Measurements from ENCODE around the gene TMEM30B.
"Not testable (repeated sequence)": the region's sequence is repeated elsewhere in the genome, so short reads cannot be mapped to it uniquely, and the experiment has no call there.

The TMEM30B gene

DNA sequence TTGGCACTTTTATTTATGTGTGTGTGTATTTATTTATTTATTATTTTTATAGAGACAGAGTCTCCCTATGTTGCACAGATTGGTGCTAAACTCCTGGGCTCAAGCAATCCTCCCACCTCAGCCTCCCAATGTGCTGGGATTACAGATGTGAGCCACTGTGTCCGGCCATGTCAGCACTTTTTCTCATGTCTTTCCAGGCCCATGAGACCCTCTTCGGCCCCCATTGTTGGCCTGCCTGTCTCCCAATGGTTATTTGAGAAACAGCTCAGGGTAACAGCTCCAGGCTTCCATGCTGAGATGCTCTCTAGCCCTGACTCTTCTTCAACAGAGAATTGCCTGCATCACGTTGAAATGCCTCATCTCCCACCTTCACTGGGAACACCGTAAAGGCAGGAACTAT lies 34.4 kb downstream of the TMEM30B start:
- POLR2A ChIA-PET = no interaction called here
- TF ChIP-seq, protein P1, sequence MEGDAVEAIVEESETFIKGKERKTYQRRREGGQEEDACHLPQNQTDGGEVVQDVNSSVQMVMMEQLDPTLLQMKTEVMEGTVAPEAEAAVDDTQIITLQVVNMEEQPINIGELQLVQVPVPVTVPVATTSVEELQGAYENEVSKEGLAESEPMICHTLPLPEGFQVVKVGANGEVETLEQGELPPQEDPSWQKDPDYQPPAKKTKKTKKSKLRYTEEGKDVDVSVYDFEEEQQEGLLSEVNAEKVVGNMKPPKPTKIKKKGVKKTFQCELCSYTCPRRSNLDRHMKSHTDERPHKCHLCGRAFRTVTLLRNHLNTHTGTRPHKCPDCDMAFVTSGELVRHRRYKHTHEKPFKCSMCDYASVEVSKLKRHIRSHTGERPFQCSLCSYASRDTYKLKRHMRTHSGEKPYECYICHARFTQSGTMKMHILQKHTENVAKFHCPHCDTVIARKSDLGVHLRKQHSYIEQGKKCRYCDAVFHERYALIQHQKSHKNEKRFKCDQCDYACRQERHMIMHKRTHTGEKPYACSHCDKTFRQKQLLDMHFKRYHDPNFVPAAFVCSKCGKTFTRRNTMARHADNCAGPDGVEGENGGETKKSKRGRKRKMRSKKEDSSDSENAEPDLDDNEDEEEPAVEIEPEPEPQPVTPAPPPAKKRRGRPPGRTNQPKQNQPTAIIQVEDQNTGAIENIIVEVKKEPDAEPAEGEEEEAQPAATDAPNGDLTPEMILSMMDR (IDR thresholded peaks at IDR 0.05; ENCODE audit: insufficient read depth, low read length, missing control alignments) = no peak
- no peak for DNase-seq (ENCODE audit: low read depth, low spot score)
- CTCF ChIA-PET = no interaction called here
- no peak overlapping the region for H3K4me3 ChIP-seq (ENCODE audit: low read depth, low read length)

DNA sequence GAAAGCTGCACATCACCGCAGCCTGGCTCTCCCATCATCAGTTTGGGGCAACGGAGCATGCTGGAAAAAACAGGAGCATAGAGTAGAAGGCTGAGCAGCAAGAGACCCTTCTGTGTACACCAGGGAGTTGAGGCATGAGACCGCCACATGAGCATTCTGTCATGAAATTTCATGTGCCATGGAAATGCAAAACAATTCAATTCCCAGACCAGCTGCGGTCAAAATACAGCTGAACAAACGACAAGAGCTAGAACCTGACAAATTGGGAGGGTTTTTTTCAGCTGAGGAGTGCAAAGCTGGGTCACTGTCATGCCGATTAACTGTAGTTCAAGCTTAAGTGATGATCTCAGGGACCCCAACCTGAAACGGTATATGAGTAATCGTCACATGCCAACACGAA lies 37.1 kb downstream of the TMEM30B start:
- TF ChIP-seq, protein P1 (IDR thresholded peaks at IDR 0.05; ENCODE audit: insufficient read depth, low read length, missing control alignments) = no peak
- ChIA-PET CTCF (no interaction called here), POLR2A (no interaction called here)
- no peak for DNase-seq (ENCODE audit: low read depth, low spot score)
- H3K4me3 ChIP-seq (ENCODE audit: low read depth, low read length) = no peak overlapping the region

DNA sequence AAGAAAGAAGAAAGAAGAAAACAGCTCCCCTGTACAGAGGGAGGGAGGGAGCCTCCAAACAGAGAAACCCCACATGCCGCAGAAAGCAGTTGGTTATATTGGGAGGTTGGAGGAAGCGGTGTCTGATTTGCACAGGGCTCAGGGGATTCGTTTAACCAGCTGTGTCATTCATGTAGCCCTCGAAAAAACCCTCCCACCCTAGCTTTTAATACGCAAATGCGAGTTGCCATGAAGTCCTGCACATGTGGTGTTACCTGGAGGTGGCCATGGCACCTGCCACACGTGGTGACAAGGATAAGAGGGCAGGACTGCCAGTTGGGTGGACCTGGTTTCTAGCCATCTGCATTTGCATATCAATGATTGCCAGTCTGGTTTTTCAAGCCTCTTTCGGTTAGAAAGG lies 40.9 kb downstream of the TMEM30B start:
- POLR2A ChIA-PET = no interaction called here
- TF ChIP-seq, protein P1 (IDR thresholded peaks at IDR 0.05; ENCODE audit: insufficient read depth, low read length, missing control alignments) = no peak
- CTCF ChIA-PET = interaction anchor here (2.3 kb wide), 1 partner anchor 13 kb away, joined by 9 read pairs; no protein-coding TSS in a partner anchor
- no peak for DNase-seq (ENCODE audit: low read depth, low spot score)
- no peak overlapping the region for H3K4me3 ChIP-seq (ENCODE audit: low read depth, low read length)

DNA sequence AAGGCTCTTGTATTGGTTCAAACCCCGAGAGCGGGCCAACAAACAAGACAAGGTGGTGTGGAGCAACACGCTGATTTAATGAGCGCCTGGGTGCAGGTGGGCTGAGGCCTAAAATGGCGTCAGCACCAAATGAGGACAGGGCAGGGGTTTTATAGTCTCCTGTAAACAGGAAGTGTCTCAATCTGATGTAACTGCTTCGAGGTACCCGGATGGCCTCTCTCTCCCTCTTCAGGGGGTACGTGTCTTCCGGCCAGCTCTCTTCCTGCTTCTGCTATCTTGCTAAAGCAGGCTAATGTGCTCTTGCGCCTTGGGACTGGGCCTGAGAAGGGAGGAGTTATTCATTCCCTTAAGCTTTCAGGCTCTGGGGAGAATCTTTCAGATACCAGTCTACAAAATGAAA lies 41.9 kb downstream of the TMEM30B start:
- H3K4me3 ChIP-seq (ENCODE audit: low read depth, low read length); POLR2A ChIA-PET; DNase-seq (ENCODE audit: low read depth, low spot score): not testable (repeated sequence)
- CTCF ChIA-PET = interaction anchor here (1.0 to 2.3 kb wide), 2 partner anchors 12 to 14 kb away, joined by 3 to 9 read pairs; no protein-coding TSS in a partner anchor

DNA sequence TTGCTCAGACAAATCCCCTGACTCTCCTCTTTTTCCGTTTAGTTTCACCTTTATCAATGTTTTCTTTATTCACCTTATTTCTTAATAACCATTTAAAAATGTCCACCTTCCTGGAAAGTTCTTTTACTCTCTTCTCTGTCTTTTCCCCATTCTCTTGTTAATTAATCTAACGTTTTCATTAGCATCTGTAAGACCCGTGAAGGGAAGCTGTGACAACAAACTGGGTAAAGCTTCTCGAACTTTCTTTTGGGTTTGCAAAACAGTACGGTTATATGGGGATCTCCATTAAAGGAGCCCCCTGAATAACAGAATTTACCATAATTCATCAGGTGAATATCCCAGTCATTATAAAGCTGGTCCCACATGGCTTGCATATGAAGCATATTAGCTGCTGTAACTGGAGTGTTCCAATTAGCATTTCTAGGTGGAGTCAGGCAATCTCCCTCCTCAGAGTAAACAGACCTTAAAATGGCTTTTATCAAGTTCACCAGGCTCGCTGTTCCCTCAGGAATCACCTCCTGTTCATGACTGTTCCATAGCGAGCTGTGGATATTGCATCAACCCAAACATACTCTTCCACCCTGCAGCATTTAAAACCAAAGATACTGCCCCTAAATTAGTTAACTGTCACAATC lies 42.4 kb downstream of the TMEM30B start:
- TF ChIP-seq, protein P1 (IDR thresholded peaks at IDR 0.05; ENCODE audit: insufficient read depth, low read length, missing control alignments) = no peak
- CTCF ChIA-PET = interaction anchor here (1.0 to 2.3 kb wide), 2 partner anchors 12 to 14 kb away, joined by 3 to 9 read pairs; no protein-coding TSS in a partner anchor
- DNase-seq (ENCODE audit: low read depth, low spot score) = no peak

DNA sequence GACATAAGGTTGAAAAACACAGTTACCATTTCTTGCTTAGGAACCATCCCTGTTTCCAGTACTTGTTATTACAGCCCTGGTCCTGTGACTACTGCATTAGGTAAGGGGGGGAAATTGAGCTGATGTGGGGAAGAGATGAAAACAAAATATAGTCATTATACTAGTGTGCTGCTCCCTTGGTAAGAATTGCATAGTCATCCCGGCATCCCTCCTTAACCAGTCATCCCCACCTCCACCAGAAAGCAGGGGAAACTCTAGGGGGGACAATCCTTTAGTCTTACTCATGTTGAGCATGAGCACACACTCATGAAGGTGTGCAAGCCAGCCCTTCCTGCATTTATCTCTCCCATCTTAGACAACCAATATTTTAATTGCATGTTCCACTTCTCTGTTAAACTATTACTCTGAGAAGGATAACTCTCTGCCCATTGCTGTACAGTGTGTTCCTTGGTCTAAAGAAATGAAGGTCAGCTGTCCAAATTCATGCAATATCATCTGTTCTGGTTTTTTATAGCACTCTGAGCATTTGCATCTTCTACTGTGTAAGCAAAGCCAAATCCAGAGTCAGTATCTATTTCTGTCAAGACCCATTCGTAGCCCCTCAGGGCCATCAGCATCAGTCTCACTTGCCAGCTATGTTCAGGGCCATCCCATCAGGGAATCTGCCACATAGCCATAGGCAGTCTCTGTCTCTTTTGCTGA lies 46.8 kb downstream of the TMEM30B start:
- POLR2A ChIA-PET = no interaction called here
- DNase-seq (ENCODE audit: low read depth, low spot score) = no peak
- CTCF ChIA-PET = interaction anchor here (1.1 to 1.3 kb wide), 2 partner anchors 16 to 20 kb away, joined by 3 read pairs; no protein-coding TSS in a partner anchor
- no peak overlapping the region for H3K4me3 ChIP-seq (ENCODE audit: low read depth, low read length)
- TF ChIP-seq, protein P1 (IDR thresholded peaks at IDR 0.05; ENCODE audit: insufficient read depth, low read length, missing control alignments) = no peak

More for the DNA sequence above, 42.4 kb downstream of the TMEM30B start:
- POLR2A ChIA-PET = no interaction called here
- H3K4me3 ChIP-seq (ENCODE audit: low read depth, low read length) = no peak overlapping the region
